Measurements from ENCODE around the gene SLC28A3.
"Not testable (repeated sequence)": the region's sequence is repeated elsewhere in the genome, so short reads cannot be mapped to it uniquely, and the experiment has no call there.

Gene SLC28A3

GRCh38 chr9:84366683-84367082 is 26.1 kb upstream of the SLC28A3 start:
- DNase-seq (ENCODE audit: low spot score in 2 of 2) = no peak
- Mint-ChIP-seq H3K4me1 (no peaks in the 10 kb centered on the region), H3K27ac (no peak overlapping the region), H3K9me3 (no peaks in the 10 kb centered on the region), H3K4me3 (no peak overlapping the region), H3K36me3 (no peaks in the 10 kb centered on the region)
- ATAC-seq = no peak

DNA sequence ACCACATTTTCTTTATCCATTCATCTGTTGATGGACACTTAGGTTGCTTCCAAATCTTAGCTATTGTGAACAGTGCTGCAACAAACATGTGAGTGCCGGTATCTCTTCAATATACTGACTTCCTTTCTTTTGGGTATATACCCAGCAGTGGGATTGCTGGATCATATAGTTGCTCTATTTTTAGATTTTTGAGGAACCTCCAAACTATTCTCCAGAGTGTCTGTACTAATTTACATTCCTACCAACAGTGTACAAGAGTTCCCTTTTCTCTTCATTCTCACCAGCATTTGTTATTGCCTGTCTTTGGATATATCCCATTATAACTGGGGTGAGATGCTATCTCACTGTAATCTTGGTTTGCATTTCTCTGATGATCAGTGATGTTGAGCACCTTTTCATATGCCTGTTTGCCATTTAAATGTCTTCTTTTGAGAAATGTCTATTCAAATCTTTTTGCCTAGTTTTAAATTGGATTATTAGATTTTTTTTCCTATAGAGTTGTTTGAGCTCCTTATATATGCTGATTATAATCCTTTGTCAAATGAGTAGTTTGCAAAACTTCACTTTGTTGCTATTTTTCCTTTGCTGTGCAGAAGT is 24.4 kb upstream of the SLC28A3 start:
- H3K36me3 Mint-ChIP-seq; H3K9me3 Mint-ChIP-seq; ATAC-seq; H3K4me1 Mint-ChIP-seq; H3K4me3 Mint-ChIP-seq; H3K27ac Mint-ChIP-seq; DNase-seq (ENCODE audit: low spot score in 2 of 2): not testable (repeated sequence)

DNA sequence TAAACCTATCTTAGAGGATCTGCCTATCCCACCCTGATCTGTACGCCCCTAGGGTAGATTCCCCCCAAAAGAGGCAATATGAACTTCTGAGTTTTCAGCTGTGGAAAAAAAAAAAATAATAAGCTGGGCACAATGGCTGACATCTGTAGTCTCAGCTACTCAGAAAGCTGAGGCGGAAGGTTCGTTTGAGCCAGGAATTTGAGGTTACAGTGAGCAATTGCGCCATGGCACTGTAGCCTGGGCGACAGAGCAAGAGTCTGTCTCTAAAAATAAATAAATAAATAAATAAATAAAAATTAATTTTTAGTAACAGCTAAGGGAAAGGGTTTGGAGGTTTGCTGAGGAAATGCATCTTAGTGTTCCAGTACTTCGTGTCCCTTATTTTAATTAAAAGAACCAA is 21.1 kb upstream of the SLC28A3 start:
- Mint-ChIP-seq H3K36me3 (no peaks in the 10 kb centered on the region), H3K4me3 (no peak overlapping the region)

GRCh38 chr9:84357275-84357674 is 16.7 kb upstream of the SLC28A3 start:
- Mint-ChIP-seq H3K27ac (no peak overlapping the region), H3K36me3 (no peaks in the 10 kb centered on the region), H3K9me3 (no peaks in the 10 kb centered on the region), H3K4me1 (no peaks in the 10 kb centered on the region), H3K4me3 (no peak overlapping the region)
- no peak for ATAC-seq
- DNase-seq (ENCODE audit: low spot score in 2 of 2) = no peak

More for the DNA sequence above, 21.1 kb upstream of the SLC28A3 start:
- H3K9me3 Mint-ChIP-seq = no peaks in the 10 kb centered on the region
- DNase-seq (ENCODE audit: low spot score in 2 of 2) = no peak
- no peak overlapping the region for H3K27ac Mint-ChIP-seq
- no peaks in the 10 kb centered on the region for H3K4me1 Mint-ChIP-seq
- ATAC-seq = no peak

- no peak overlapping the region for H3K4me3 Mint-ChIP-seq
- H3K27ac Mint-ChIP-seq = no peak overlapping the region
- H3K36me3 Mint-ChIP-seq = no peaks in the 10 kb centered on the region
- DNase-seq (ENCODE audit: low spot score in 2 of 2) (no peak), ATAC-seq (peak; percentile 32)
- H3K4me1 Mint-ChIP-seq = no peaks in the 10 kb centered on the region
- no peaks in the 10 kb centered on the region for H3K9me3 Mint-ChIP-seq
These were observed 13.5 kb upstream of the SLC28A3 start for GRCh38 chr9:84354035-84354434.

DNA sequence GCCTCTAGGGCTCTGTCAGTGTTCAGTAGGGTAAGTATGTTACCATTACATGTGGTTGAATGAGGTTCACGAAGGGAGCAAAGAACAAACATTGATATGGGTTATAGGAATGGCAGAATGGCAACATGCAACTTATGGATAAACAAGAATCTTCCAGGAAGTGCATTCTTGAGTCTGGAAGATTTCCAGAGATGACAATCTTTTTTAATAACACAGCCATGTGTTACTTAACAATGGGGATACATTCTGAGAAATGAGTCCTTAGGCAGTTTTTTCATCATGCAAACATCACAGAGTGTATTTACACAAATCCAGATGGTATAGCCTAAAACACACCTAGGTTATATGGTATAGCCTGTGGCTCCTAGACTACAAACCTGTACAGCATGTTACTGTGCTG is 9.1 kb upstream of the SLC28A3 start:
- Mint-ChIP-seq H3K4me3 (no peak overlapping the region), H3K4me1 (no peaks in the 10 kb centered on the region), H3K36me3 (no peaks in the 10 kb centered on the region), H3K9me3 (no peaks in the 10 kb centered on the region), H3K27ac (no peak overlapping the region)
- no peak for ATAC-seq
- DNase-seq (ENCODE audit: low spot score in 2 of 2) = no peak

DNA sequence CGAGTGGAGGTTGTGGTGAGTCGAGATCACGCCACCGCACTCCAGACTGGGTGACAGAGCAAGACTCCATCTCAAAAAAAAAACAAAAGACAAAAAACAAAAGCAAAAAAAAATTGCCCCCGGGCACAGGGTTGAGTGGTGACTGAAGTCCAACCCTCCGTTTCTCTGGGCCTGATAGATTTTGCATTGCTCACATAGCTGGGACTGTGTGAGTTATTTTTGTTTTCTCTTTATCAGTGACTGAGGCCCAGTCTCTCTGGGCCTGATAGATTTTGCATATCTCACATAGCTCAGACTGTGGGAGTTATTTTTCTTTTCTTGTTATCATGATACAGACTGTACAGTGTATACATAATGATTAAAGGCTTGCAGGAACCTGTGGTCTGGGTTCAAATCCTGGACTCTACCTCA is 2.6 kb upstream of the SLC28A3 start:
- H3K36me3 Mint-ChIP-seq = no peaks in the 10 kb centered on the region
- no peaks in the 10 kb centered on the region for H3K4me1 Mint-ChIP-seq
- no peak for DNase-seq (ENCODE audit: low spot score in 2 of 2)
- no peak for ATAC-seq
- no peaks in the 10 kb centered on the region for H3K9me3 Mint-ChIP-seq
- H3K4me3 Mint-ChIP-seq = no peak overlapping the region
- no peak overlapping the region for H3K27ac Mint-ChIP-seq

- DNase-seq (ENCODE audit: low spot score in 2 of 2) = no peak
These were observed 596 bp downstream of the SLC28A3 start for GRCh38 chr9:84339962-84340361.

DNA sequence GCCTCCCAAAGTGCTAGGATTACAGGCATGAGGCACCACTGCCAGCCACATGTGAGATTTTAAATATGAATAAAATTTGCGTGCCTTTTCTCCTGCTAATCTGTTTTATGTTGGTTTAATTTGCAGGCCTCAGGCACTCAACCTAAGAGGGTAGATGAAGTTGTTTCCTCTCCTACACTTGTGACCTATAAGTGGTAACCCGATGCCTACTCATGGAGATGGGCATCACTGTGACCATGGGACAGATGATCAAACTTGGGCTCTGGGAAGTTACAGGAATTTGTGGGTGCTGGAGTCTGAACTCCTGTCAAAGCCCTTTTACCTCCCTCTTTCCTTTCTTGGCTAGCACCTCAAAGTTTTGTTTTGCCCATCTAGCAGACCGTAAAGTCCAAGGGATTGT is 1.1 kb downstream of the SLC28A3 start:
- DNase-seq (ENCODE audit: low spot score in 2 of 2) (no peak), ATAC-seq (no peak)
- Mint-ChIP-seq H3K4me3 (no peak overlapping the region), H3K36me3 (no peaks in the 10 kb centered on the region), H3K9me3 (no peaks in the 10 kb centered on the region), H3K4me1 (no peaks in the 10 kb centered on the region), H3K27ac (no peak overlapping the region)

More at GRCh38 chr9:84339962-84340361, 596 bp downstream of the SLC28A3 start:
- H3K27ac Mint-ChIP-seq = no peak overlapping the region
- H3K4me1 Mint-ChIP-seq = no peaks in the 10 kb centered on the region
- no peak overlapping the region for H3K4me3 Mint-ChIP-seq
- no peaks in the 10 kb centered on the region for H3K36me3 Mint-ChIP-seq
- no peak for ATAC-seq
- H3K9me3 Mint-ChIP-seq = no peaks in the 10 kb centered on the region

GRCh38 chr9:84338792-84339191 is 1.8 kb downstream of the SLC28A3 start:
- Mint-ChIP-seq H3K4me3 (no peak overlapping the region), H3K4me1 (no peaks in the 10 kb centered on the region), H3K36me3 (no peaks in the 10 kb centered on the region), H3K9me3 (no peaks in the 10 kb centered on the region), H3K27ac (no peak overlapping the region)
- DNase-seq (ENCODE audit: low spot score in 2 of 2) = no peak
- ATAC-seq = no peak

GRCh38 chr9:84337252-84337651 is 3.3 kb downstream of the SLC28A3 start:
- DNase-seq (ENCODE audit: low spot score in 2 of 2) (no peak), ATAC-seq (no peak)
- Mint-ChIP-seq H3K27ac (no peak overlapping the region), H3K9me3 (no peaks in the 10 kb centered on the region), H3K4me3 (no peak overlapping the region), H3K36me3 (no peaks in the 10 kb centered on the region), H3K4me1 (no peaks in the 10 kb centered on the region)

GRCh38 chr9:84331119-84331809 is 9.3 kb downstream of the SLC28A3 start:
- DNase-seq (ENCODE audit: low spot score in 2 of 2) = no peak

DNA sequence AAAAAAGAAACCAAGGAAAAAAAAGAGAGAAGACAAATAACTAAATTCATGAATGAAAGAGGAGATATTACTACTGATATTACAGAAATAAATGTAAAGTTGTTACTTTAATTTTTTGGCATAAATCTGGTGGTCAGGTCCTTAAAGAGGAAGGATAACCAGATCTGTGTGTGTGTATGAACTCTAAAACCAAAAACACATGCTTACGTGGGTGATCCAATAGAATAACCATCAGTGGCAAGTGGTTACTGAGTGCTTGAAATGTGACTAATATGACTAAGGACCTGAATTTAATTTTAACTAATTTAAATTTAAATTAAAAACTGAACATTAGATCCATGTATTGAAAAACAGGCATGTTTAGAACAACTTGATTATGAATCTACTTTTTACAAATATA is 10.3 kb downstream of the SLC28A3 start:
- Mint-ChIP-seq H3K4me1 (no peaks in the 10 kb centered on the region), H3K36me3 (no peaks in the 10 kb centered on the region), H3K4me3 (no peak overlapping the region), H3K27ac (no peak overlapping the region), H3K9me3 (peaks cover 10% of the 10 kb centered on the region)
- no peak for ATAC-seq
- no peak for DNase-seq (ENCODE audit: low spot score in 2 of 2)

More at GRCh38 chr9:84331119-84331809, 9.3 kb downstream of the SLC28A3 start:
- Mint-ChIP-seq H3K4me1 (no peaks in the 10 kb centered on the region), H3K4me3 (no peak overlapping the region), H3K27ac (no peak overlapping the region), H3K9me3 (peaks cover 10% of the 10 kb centered on the region), H3K36me3 (no peaks in the 10 kb centered on the region)
- ATAC-seq = no peak

DNA sequence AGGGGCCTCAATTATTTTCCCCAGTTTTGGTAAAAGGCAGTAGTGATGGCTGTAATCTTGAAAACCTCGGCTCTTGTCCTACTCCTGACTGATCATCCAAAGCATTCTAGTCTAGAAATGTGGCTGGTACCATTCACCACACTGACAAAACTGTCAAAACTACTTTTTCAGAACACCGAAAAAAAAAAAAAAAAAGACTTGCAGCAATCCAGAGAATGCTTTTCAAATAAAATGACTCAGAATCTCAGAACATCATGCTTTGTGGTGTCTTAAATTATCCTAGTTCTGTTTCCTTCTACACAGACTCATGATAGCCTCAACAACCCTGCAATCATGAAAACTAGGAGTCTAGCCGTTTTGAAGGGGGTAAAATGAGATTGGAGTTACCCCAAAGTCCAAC is 13.4 kb downstream of the SLC28A3 start:
- Mint-ChIP-seq H3K4me1 (no peaks in the 10 kb centered on the region), H3K36me3 (no peaks in the 10 kb centered on the region), H3K27ac (no peak overlapping the region), H3K9me3 (peaks cover 10% of the 10 kb centered on the region), H3K4me3 (no peak overlapping the region)
- DNase-seq (ENCODE audit: low spot score in 2 of 2) = no peak
- no peak for ATAC-seq

DNA sequence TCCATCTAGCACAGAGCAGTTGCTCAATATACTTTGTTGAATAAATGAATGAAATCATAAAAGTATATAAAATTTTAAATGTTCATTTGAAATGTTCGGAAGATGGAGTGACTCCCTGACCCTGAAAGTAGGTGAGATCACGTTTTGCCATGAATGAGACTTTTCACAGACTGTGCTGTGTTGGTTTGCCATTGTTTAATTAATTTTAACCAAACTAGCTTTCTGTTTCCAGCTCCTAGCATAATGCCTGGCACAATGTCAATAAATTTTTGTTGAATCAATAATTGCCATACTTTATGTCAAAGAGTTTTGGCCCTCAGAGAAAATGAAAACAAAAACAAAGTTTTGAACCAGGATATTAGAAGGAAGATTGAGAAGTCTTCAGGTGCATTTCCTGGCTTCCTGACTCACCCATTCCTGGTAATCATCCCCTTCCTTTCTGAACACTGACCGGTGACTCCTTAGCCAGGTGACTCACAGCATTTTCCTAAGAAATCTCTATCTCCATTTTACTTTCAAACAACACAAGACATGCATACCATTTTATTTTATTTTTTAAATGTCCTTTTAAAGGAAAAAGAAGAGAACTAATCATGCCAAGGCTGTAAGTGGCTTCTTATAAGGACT is 15.1 kb downstream of the SLC28A3 start:
- no peak overlapping the region for H3K4me3 Mint-ChIP-seq
- no peak for ATAC-seq
- H3K36me3 Mint-ChIP-seq = no peaks in the 10 kb centered on the region
- no peak for DNase-seq (ENCODE audit: low spot score in 2 of 2)
- no peak overlapping the region for H3K27ac Mint-ChIP-seq
- peaks cover 10% of the 10 kb centered on the region for H3K9me3 Mint-ChIP-seq
- no peaks in the 10 kb centered on the region for H3K4me1 Mint-ChIP-seq

GRCh38 chr9:84324811-84325210 is 15.7 kb downstream of the SLC28A3 start:
- no peaks in the 10 kb centered on the region for H3K4me1 Mint-ChIP-seq
- no peak for DNase-seq (ENCODE audit: low spot score in 2 of 2)
- H3K4me3 Mint-ChIP-seq = no peak overlapping the region
- no peak for ATAC-seq
- H3K9me3 Mint-ChIP-seq = peaks cover 10% of the 10 kb centered on the region
- no peaks in the 10 kb centered on the region for H3K36me3 Mint-ChIP-seq
- H3K27ac Mint-ChIP-seq = no peak overlapping the region

Data from stimulated activated effector memory CD8-positive, alpha-beta T cell treated with anti-CD3 and anti-CD28 coated beads, Interleukin-12 subunit alpha, Interleukin-12 subunit beta, amount 100 ng/mL, for 72 hours (primary cell).